ENCODE measurements around the gene DNAAF9. TPM values are rescaled to one million over a fixed set of nuclear protein-coding genes. Genes with fewer than 3 reads are reported as not detected.

DNAAF9 gene
- total RNA-seq, 1 experiment from 2014 or later: 8.1 TPM

- Histone ChIP-seq H3K36me3 (ENCODE audit: insufficient read depth, low read length, poor library complexity, severe bottlenecking) (no peaks in the 10 kb centered on the region), H3K4me1 (ENCODE audit: insufficient read depth, low read length, poor library complexity, severe bottlenecking) (no peaks in the 10 kb centered on the region), H3K4me3 (ENCODE audit: low read depth, low read length, poor library complexity, severe bottlenecking) (no peak overlapping the region), H3K27me3 (replicated peaks; ENCODE audit: insufficient read depth, low read depth, low read length, poor library complexity) (no peaks in the 10 kb centered on the region), H3K27ac (ENCODE audit: low read depth, low read length, poor library complexity, severe bottlenecking) (no peak overlapping the region), H3K9me3 (ENCODE audit: low read depth, low read length, poor library complexity, severe bottlenecking) (no peaks in the 10 kb centered on the region)
- ChIA-PET POLR2A (ENCODE audit: low non-redundant PET) (no interaction called here), CTCF (no interaction called here)
- TF ChIP-seq EZH2 (IDR thresholded peaks at IDR 0.05; ENCODE audit: borderline replicate concordance, low read depth, low read length, poor library complexity, severe bottlenecking) (no peak), CTCF (conservative IDR thresholded peaks at IDR 0.05; ENCODE audit: low read depth, low read length) (no peak)
- no TSS peak for BruUV-seq (replicated peaks)
- DNase-seq (ENCODE audit: low spot score): no peak
- intact Hi-C loops (cut with micrococcal nuclease; ENCODE audit: unreplicated experiment): no loop called here
Observed at GRCh38 chr20:3380228-3381070, 27.0 kb downstream of the DNAAF9 start.

GRCh38 chr20:3378138-3378537 lies 29.3 kb downstream of the DNAAF9 start:
- no peaks in the 10 kb centered on the region for H3K9me3 ChIP-seq (ENCODE audit: low read depth, low read length, poor library complexity, severe bottlenecking)
- no TSS peak for BruUV-seq (replicated peaks)
- CTCF ChIA-PET: no interaction called here

GRCh38 chr20:3377644-3378043 lies 29.8 kb downstream of the DNAAF9 start:
- Histone ChIP-seq H3K36me3 (ENCODE audit: insufficient read depth, low read length, poor library complexity, severe bottlenecking) (peaks cover 16% of the 10 kb centered on the region), H3K27ac (ENCODE audit: low read depth, low read length, poor library complexity, severe bottlenecking) (no peak overlapping the region), H3K9me3 (ENCODE audit: low read depth, low read length, poor library complexity, severe bottlenecking) (no peaks in the 10 kb centered on the region), H3K27me3 (replicated peaks; ENCODE audit: insufficient read depth, low read depth, low read length, poor library complexity) (no peaks in the 10 kb centered on the region), H3K4me1 (ENCODE audit: insufficient read depth, low read length, poor library complexity, severe bottlenecking) (peaks cover 11% of the 10 kb centered on the region), H3K4me3 (ENCODE audit: low read depth, low read length, poor library complexity, severe bottlenecking) (no peak overlapping the region)
- ChIA-PET POLR2A (ENCODE audit: low non-redundant PET) (interaction anchor here (0.6 kb wide), 1 partner anchor 134 kb away, joined by 7 read pairs; no protein-coding TSS in a partner anchor), CTCF (no interaction called here)
- no TSS peak for BruUV-seq (replicated peaks)
- no peak for DNase-seq (ENCODE audit: low spot score)
- intact Hi-C loops (cut with micrococcal nuclease; ENCODE audit: unreplicated experiment): no loop called here
- TF ChIP-seq CTCF (conservative IDR thresholded peaks at IDR 0.05; ENCODE audit: low read depth, low read length) (no peak), EZH2 (IDR thresholded peaks at IDR 0.05; ENCODE audit: borderline replicate concordance, low read depth, low read length, poor library complexity, severe bottlenecking) (no peak)

More at GRCh38 chr20:3378138-3378537, 29.3 kb downstream of the DNAAF9 start:
- intact Hi-C loops (cut with micrococcal nuclease; ENCODE audit: unreplicated experiment): no loop called here
- no peak for DNase-seq (ENCODE audit: low spot score)
- Histone ChIP-seq H3K4me3 (ENCODE audit: low read depth, low read length, poor library complexity, severe bottlenecking) (no peak overlapping the region), H3K36me3 (ENCODE audit: insufficient read depth, low read length, poor library complexity, severe bottlenecking) (peaks cover 15% of the 10 kb centered on the region), H3K27me3 (replicated peaks; ENCODE audit: insufficient read depth, low read depth, low read length, poor library complexity) (no peaks in the 10 kb centered on the region), H3K4me1 (ENCODE audit: insufficient read depth, low read length, poor library complexity, severe bottlenecking) (peaks cover 11% of the 10 kb centered on the region), H3K27ac (ENCODE audit: low read depth, low read length, poor library complexity, severe bottlenecking) (no peak overlapping the region)
- no peak for TF ChIP-seq CTCF (conservative IDR thresholded peaks at IDR 0.05; ENCODE audit: low read depth, low read length)
- TF ChIP-seq EZH2 (IDR thresholded peaks at IDR 0.05; ENCODE audit: borderline replicate concordance, low read depth, low read length, poor library complexity, severe bottlenecking): no peak
- POLR2A ChIA-PET (ENCODE audit: low non-redundant PET): interaction anchor here (0.6 kb wide), 1 partner anchor 133 kb away, joined by 7 read pairs; no protein-coding TSS in a partner anchor

All from A673 (cell line).